Hematopoietic multipotent progenitor cell treated with erythropoietin and hydrocortisone succinate and interleukin-3 and kit ligand, for 4 days (in vitro differentiated cells): Measurements from ENCODE around the gene TEK.
A peak's percentile ranks its signal among the peaks of the same experiment; 100 is the strongest.

Experiments
- DNase-seq: peaks from one replicate; pipeline ENCODE4 v3.0.0-alpha.2; 2015

The TEK gene

GRCh38 chr9:27125030-27125429 lies 16.0 kb downstream of the TEK start:
- DNase-seq = no peak

DNA sequence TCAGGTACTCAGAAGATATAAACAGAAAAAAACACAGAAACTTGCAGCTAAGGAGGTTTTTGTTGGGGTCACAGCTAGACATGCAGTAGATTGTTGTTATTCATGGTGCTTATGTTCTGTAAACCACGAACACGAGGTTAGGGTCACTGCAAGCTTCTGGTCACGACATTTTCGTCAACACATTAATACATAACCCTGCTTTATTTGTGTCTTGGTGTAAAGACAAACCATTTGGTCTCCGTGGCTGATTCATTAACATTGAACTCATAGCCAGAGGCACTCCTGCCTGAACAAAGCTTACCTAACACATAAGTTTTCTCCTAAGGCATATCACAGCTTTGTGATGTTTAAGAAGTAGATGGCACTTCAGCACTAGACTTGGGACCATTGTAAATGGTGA lies 16.9 kb downstream of the TEK start:
- DNase-seq = no peak

- no peak for DNase-seq
Observed at GRCh38 chr9:27126670-27127069, 17.6 kb downstream of the TEK start.

GRCh38 chr9:27129221-27129620 lies 20.2 kb downstream of the TEK start:
- DNase-seq = no peak

DNA sequence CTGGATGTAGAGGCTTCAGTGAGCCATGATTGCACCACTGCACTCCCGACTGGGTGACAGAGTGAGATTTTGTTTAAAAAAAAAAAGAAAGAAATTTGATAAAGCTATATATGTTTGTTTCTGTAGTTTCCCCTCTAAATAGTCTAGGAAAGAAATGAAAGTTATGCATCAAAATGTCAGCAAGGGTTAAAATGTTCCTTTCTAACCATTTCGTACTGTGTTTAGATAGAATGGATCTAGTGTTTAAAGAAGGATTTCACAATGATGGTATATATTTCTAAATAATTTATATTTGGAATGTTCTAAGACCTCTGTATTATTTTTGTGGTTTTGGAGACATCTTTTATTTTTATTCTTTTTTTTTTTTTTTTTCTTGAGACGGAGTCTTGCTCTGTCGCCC lies 22.7 kb downstream of the TEK start:
- DNase-seq = no peak

DNA sequence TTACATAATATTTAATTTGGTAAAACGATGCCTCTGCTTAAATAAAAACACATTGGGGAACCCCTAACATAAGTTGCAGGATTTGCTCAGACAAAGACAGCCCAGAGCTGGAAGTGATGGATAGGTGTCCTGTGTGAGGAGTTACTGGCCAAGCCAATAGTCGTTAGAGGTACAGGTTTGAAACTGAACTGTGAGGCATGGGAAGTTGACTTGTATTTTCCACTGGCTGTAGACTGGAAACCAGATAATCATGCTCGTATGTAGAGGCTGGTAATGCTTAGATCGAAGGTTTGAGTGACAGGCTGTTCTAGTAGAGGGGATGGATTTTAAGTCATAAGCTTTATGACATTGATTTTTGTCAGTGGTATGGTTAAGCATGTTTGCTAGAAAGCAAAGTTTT lies 24.8 kb downstream of the TEK start:
- DNase-seq = no peak

DNA sequence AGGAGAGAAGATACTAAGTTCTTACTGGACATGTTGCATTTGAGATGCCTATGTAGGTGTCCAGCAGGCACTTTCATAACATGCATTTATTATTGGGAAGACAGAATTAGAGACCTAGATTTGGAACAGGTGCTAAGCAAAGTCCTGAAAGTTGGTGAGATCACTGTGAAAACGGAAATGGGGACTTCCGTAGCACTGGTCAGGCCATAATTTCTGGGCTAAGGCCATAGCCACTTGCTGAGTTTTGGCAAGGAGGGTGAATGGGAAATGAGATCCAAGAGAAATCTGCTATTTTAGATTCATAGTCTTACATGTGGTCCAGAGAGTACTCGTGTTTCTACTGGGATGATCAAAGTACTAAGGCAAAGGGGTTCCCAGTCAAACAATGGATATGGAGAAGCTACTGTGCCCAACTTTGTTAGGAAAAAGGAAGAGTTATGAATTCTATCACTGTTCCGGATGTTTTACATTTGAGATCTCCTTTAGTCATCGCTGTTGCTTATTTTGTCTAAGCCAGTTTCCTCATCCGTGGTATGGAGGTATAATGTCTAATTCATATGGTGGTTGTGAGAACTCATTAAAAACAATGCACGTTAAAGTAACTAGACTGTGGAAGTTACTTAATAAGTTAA lies 33.4 kb downstream of the TEK start:
- DNase-seq = no peak

DNA sequence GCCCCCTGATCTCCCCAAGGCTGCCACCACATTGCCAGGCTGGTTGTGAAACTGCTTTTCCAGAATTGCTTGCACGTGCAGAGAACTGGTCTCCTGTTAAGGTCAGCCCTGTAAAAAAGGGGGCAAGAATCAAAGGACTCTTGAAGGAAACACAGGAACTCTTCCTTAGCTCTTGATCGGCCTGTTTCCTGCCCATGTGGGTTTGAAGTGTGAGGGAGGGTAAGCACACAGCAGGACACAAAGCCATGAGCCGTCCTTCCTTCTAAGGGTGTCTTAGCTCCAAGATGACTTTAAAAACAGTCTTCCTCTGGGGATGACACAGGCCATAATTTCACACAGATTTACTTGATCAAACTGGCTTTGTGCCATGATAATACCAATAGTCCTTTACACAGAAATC lies 36.1 kb downstream of the TEK start:
- DNase-seq = no peak

DNA sequence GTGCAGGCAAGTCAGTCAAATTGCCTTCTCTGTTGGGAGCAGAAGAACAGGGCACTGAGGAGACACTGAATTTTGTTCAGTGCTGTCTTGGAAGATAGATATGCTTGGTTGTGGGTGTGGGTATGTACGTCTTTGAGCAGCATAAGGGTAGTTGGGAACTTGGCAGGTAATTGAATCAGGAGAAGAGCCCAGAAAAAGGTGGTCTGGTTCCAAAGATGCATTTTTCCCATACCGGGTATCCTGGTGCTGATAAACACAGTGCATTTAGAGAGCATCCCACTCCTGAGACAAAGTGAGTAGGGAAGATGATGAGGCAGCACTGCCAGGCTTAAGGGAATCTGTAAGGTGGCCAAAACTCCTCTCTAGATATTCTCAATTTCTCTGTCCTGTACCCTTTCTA lies 40.6 kb downstream of the TEK start:
- DNase-seq = no peak

GRCh38 chr9:27150746-27151406 lies 41.9 kb downstream of the TEK start:
- no peak for DNase-seq

- no peak for DNase-seq
Observed at GRCh38 chr9:27151693-27152404, 42.8 kb downstream of the TEK start.

GRCh38 chr9:27152405-27152718 lies 43.3 kb downstream of the TEK start:
- no peak for DNase-seq

DNA sequence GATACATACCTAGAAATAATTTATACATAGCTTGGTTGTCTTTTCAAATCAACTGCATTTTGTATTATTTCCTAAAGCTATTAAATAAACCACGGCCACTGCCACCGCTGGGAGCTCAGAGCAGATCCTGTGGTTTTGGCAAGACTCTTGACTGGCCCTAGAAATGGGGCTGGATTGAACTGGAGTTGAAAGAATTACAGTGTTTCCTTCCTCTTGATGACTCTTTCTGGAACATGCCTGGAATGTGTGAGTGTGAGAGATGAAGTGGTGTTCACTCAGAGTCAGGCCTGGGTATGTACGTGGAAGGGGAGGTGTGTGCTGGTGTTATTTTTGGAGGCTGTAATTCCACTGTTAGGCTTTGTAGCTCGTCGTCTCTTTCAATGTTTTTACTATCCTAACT lies 45.9 kb downstream of the TEK start:
- peak; percentile 55 for DNase-seq

GRCh38 chr9:27157097-27157496 lies 48.1 kb downstream of the TEK start:
- no peak for DNase-seq

- no peak for DNase-seq
Observed at GRCh38 chr9:27157736-27158135, 48.7 kb downstream of the TEK start.

- no peak for DNase-seq
Observed at GRCh38 chr9:27160636-27161035, 51.6 kb downstream of the TEK start.

DNA sequence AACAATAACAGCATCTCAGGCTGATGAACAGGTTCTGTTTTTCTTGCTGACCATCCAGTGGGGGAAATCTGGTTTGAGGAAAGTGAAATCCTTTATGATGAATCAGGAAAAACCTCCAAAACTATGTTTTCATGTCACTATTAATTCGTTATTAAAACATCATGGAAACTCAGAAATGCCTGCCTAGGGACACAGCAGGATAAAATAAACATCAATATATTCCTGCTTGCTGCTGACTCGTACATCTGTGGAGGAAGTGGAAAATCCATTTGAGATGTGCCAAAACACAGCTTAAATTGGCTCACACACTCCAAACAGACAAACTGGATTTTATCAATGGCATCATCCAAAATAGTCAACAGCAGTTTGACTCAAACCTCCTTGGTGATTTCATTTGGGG lies 53.0 kb downstream of the TEK start:
- DNase-seq = no peak

GRCh38 chr9:27165068-27165467 lies 56.0 kb downstream of the TEK start:
- no peak for DNase-seq

DNA sequence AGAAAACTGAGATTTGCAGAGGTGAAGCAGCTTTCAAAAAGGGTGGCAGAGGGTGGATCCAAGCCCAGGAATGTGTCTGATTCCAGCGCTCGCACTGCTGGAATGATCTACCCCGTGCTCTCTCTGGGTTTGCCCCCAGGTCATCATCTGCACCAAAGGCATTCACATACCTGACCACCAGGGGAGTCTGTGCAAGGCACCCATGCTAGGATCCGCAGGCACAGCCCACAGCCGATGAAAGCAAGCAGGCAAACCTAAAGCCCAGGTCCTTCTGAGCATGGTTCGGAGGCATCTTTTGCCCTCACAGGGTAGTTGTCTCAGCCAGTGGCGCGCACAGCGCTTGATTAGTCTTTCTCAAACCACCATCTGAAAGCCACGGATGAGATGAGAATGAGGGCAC lies 56.6 kb downstream of the TEK start:
- DNase-seq = no peak

DNA sequence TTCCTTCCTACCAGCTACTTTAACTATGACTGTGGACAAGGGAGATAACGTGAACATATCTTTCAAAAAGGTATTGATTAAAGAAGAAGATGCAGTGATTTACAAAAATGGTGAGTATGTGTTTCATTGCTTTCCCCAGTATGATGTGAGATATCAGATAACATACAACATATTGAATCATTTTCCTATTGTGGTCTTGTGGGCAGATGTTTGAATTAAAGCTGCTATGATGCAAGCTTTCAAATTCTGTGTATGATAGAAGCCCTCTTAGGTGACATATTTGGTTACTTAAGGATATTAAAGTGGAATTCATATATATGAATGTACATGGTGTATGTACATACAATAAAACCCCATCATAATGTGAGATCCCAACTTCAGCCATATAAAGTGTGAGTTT lies 59.5 kb downstream of the TEK start:
- DNase-seq = no peak

GRCh38 chr9:27168951-27169350 lies 59.9 kb downstream of the TEK start:
- no peak for DNase-seq

GRCh38 chr9:27176971-27177370 lies 67.9 kb downstream of the TEK start:
- no peak for DNase-seq

- DNase-seq = no peak
Observed at GRCh38 chr9:27179245-27179865, 70.3 kb downstream of the TEK start.

GRCh38 chr9:27181381-27181780 lies 72.4 kb downstream of the TEK start:
- DNase-seq = no peak
